GM10266 (cell line): Measurements from ENCODE around the gene ONECUT1.

Source experiments
- DNase-seq: peaks from one replicate; pipeline ENCODE4 v3.0.0; 2012; ENCODE audit errors: extremely low spot score
- TF ChIP-seq, protein P1 (sequence below): IDR thresholded peaks from 2 replicates; pipeline ENCODE4 v1.5.1; 2012; ENCODE audit warnings: mild to moderate bottlenecking, low read depth; ENCODE audit not compliant: control insufficient read depth, insufficient read depth; ENCODE audit errors: missing control alignments

ONECUT1 gene

DNA sequence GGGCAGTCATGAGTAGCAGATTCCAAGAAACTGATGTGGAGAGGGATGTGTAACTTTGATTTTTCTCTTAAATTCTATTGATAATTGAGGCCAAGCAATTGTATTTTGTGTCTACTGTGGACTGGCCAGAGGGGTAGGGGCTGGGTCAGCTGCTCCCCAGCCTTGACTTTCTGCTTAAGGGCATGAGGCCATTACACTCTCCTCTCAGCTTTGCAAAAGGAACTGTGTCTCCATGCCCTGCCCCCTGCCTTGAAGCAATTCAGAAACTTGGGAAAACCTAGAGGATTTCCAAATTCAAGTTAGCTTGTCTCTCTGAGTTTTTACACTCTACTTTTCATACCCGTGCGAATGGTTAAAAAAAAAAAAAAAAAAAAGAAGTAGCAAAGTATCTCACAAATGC, 38.6 kb downstream of the ONECUT1 start:
- no peak for DNase-seq
- TF ChIP-seq, protein P1, sequence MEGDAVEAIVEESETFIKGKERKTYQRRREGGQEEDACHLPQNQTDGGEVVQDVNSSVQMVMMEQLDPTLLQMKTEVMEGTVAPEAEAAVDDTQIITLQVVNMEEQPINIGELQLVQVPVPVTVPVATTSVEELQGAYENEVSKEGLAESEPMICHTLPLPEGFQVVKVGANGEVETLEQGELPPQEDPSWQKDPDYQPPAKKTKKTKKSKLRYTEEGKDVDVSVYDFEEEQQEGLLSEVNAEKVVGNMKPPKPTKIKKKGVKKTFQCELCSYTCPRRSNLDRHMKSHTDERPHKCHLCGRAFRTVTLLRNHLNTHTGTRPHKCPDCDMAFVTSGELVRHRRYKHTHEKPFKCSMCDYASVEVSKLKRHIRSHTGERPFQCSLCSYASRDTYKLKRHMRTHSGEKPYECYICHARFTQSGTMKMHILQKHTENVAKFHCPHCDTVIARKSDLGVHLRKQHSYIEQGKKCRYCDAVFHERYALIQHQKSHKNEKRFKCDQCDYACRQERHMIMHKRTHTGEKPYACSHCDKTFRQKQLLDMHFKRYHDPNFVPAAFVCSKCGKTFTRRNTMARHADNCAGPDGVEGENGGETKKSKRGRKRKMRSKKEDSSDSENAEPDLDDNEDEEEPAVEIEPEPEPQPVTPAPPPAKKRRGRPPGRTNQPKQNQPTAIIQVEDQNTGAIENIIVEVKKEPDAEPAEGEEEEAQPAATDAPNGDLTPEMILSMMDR = no peak

DNA sequence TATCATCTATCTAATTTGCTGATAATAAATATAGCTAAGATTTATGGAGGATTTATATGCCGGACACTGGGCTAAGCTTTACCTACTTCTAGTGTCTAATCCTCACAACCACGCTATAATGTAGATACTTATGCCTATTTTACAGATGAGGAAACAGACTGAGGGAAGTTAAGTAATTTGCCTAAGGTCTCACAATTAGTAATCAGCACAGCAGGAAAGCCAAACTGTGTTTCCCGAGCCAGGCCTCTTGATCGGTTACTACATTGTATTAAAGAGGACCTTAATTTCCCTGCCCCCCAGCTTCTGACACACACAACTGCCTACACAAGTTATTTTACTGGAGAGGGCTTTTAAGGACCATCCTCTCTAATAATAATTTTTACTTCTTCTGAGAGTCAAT, 40.9 kb downstream of the ONECUT1 start:
- TF ChIP-seq, protein P1 = no peak
- no peak for DNase-seq

DNA sequence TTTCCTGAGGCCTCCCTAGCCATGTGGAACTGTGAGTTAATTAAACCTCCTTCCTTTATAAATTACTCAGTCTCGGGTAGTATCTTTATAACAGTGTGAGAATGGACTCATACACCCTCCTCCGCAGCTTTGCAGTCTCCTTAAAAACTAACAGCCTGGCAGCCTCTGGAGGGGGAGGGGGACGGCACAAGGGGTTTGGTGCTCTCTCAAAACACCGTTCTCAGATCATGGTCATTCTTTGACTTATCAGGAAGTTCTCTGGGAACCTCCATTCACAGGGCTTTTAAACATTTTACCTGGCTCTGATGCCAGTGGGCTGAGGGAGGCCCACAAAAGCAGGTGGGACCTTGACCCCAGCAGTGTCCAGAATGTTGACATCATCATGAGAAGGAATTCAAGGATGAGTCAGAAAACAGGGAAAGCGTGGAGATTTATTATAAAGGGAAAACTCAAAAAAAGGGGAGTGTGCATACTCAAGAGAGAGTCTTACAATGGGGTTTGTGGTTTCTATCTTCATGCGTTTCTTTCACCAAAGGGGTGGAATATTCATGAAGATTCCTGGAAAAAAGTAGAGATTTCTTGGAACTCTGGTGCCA, 43.9 kb downstream of the ONECUT1 start:
- no peak for DNase-seq

DNA sequence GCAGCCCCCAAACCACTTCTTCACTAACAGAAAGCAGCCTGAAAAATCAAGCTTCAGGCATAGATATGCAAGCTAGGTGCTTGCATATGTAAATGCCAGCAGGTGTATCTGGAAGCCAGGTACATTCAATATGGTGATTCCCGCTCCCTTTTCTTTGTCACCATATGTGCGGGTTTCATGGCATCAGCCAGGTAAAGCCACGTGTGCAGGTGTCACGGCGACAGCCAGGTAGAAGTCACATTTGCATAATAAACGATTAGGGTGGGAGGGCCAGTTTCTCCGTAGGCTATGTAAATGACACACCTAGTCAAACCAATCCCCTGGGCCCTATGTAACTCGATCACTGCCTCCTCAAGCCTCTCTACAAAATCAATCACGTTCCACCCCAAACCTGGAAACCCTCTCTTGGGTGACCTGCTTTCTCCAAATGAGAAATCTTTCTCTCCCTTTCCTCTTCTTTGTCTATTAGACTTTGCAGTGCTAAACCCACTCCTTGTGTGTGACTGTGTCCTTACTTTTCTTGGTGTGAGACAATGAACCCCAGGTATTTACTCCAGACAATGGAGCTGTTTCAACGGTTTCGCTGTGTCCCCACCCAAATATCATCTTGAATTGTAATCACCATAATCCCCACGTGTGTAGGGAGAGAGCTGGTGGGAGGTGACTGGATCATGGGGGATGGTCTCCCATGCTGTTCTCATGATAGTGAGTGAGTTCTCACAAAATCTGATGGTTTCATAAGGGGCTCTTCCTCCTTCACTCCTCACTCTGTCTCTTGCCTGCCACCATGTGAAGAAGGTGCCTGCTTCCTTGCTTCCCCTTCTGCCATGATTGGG, 44.6 kb downstream of the ONECUT1 start:
- TF ChIP-seq, protein P1 = no peak
- no peak for DNase-seq

More for the DNA sequence above, 43.9 kb downstream of the ONECUT1 start:
- TF ChIP-seq, protein P1 = no peak

DNA sequence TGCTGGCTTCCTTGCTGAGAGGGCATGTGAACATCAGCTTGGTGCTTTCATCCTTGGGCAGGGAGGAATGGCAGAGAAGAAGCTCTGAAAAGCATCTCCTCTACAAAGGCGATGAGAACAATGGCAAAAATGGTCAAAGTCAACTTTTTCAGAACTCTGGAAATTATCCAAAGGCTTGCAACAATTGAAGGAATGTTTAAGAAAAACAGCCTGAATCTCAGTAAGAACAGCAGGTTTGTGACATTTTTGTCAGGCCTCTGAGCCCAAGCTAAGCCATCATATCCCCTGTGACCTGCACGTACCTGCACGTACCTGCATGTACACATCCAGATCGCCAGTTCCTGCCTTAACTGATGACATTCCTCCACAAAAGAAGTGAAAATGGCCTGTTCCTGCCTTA, 51.8 kb downstream of the ONECUT1 start:
- DNase-seq = no peak
- TF ChIP-seq, protein P1 = no peak

DNA sequence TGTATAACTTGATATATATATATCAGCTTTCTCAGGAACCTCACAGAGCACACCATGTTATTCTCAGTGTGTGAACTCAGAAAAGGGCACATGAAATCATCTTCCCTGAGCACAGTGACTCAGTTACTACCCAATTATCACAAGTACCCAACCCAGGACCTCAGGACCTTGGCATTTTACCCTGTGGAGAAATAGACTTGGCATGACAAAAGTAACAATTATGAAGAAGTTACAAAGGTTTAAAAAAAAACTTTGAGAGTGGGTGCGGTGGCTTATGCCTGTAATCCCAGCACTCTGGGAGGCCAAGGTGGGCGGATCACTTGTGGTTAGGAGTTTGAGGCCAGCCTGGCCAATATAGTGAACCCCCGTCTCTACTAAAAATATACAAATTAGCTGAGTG, 52.4 kb downstream of the ONECUT1 start:
- no peak for DNase-seq
- TF ChIP-seq, protein P1 = no peak
